ENCODE measurements around the gene FUZ. TPM values are rescaled to one million over a fixed set of nuclear protein-coding genes. Genes with fewer than 3 reads are reported as not detected.

The FUZ gene
- total and polyA plus RNA-seq, 9 donors: 13.4 to 48.6 (median 27.5) TPM

- Histone ChIP-seq H3K4me3 (no peak overlapping the region), H3K4me1 (ENCODE audit: insufficient read depth) (peaks cover 11% of the 10 kb centered on the region), H3K36me3 (no peaks in the 10 kb centered on the region), H3K9me3 (no peaks in the 10 kb centered on the region), H3K27ac (no peak overlapping the region), H3K27me3 (no peaks in the 10 kb centered on the region)
- WGBS, 3 donors: 71 to 78% (median 74%) methylated on average over 10 of the region's 10 CpGs
- no peak for DNase-seq
- intact Hi-C loops (cut with DNase I): no loop called here
- TF ChIP-seq POLR2A (IDR thresholded peaks at IDR 0.05): no peak
- TF ChIP-seq CTCF (IDR thresholded peaks at IDR 0.05): no peak
- TF ChIP-seq EP300 (IDR thresholded peaks at IDR 0.05): no peak
These were observed 40.2 kb downstream of the FUZ start for GRCh38 chr19:49772850-49773432.

- Histone ChIP-seq H3K27me3 (no peaks in the 10 kb centered on the region), H3K4me3 (no peak overlapping the region), H3K9me3 (no peaks in the 10 kb centered on the region), H3K27ac (no peak overlapping the region), H3K4me1 (ENCODE audit: insufficient read depth) (peaks cover 12% of the 10 kb centered on the region), H3K36me3 (no peaks in the 10 kb centered on the region)
- intact Hi-C loops (cut with DNase I): no loop called here
- WGBS, 3 donors: 85 to 92% (median 89%) methylated on average over 13 of the region's 13 CpGs
- DNase-seq: no peak
- TF ChIP-seq EP300 (IDR thresholded peaks at IDR 0.05): no peak
- no peak for TF ChIP-seq CTCF (IDR thresholded peaks at IDR 0.05)
- TF ChIP-seq POLR2A (IDR thresholded peaks at IDR 0.05): no peak
These were observed 41.4 kb downstream of the FUZ start for GRCh38 chr19:49771674-49772139.

GRCh38 chr19:49770529-49770928 is 42.6 kb downstream of the FUZ start:
- Histone ChIP-seq H3K27ac (no peak overlapping the region), H3K4me1 (ENCODE audit: insufficient read depth) (peaks cover 12% of the 10 kb centered on the region), H3K9me3 (no peaks in the 10 kb centered on the region), H3K4me3 (no peak overlapping the region), H3K27me3 (no peaks in the 10 kb centered on the region), H3K36me3 (no peaks in the 10 kb centered on the region)
- TF ChIP-seq EP300 (IDR thresholded peaks at IDR 0.05) (no peak), POLR2A (IDR thresholded peaks at IDR 0.05) (no peak)
- intact Hi-C loops (cut with DNase I): no loop called here
- no peak for DNase-seq
- WGBS, 3 donors: 84 to 86% (median 85%) methylated on average over 8 of the region's 8 CpGs

- intact Hi-C loops (cut with DNase I): loop anchor here in 2 of 4 donors (5.0 kb wide), 2 partner anchors 34 to 39 kb away; no protein-coding TSS in a partner anchor
- Histone ChIP-seq H3K9me3 (no peaks in the 10 kb centered on the region), H3K4me1 (ENCODE audit: insufficient read depth) (peaks cover 12% of the 10 kb centered on the region), H3K27ac (peak overlapping the region in 1 of 2 donors; percentile 53), H3K36me3 (no peaks in the 10 kb centered on the region), H3K27me3 (no peaks in the 10 kb centered on the region), H3K4me3 (peak overlapping the region; percentile 97)
- TF ChIP-seq CTCF (IDR thresholded peaks at IDR 0.05) (no peak), EP300 (IDR thresholded peaks at IDR 0.05) (no peak), POLR2A (IDR thresholded peaks at IDR 0.05) (no peak)
- peak in 1 of 5 donors; percentile 55 for DNase-seq
- 27 to 38% (median 29%) methylated on average over 12 of the region's 12 CpGs for WGBS, 3 donors
These were observed 45.0 kb downstream of the FUZ start for GRCh38 chr19:49767967-49768581.

GRCh38 chr19:49767381-49767780 is 45.7 kb downstream of the FUZ start:
- Histone ChIP-seq H3K4me1 (ENCODE audit: insufficient read depth) (peaks cover 12% of the 10 kb centered on the region), H3K9me3 (no peaks in the 10 kb centered on the region), H3K36me3 (no peaks in the 10 kb centered on the region), H3K27ac (peak overlapping the region; percentile 35 to 53), H3K4me3 (peak overlapping the region; percentile 97), H3K27me3 (no peaks in the 10 kb centered on the region)
- 0 to 2% (median 1%) methylated on average over 9 of the region's 9 CpGs for WGBS, 3 donors
- intact Hi-C loops (cut with DNase I): loop anchor here in 2 of 4 donors (5.0 kb wide), 2 partner anchors 35 to 40 kb away; no protein-coding TSS in a partner anchor
- DNase-seq: no peak
- TF ChIP-seq CTCF (IDR thresholded peaks at IDR 0.05) (no peak), EP300 (IDR thresholded peaks at IDR 0.05) (no peak), POLR2A (IDR thresholded peaks at IDR 0.05) (no peak)

Measured in ovary (tissue), 9 donors.